ENCODE data around the gene LRFN2.

LRFN2 gene

DNA sequence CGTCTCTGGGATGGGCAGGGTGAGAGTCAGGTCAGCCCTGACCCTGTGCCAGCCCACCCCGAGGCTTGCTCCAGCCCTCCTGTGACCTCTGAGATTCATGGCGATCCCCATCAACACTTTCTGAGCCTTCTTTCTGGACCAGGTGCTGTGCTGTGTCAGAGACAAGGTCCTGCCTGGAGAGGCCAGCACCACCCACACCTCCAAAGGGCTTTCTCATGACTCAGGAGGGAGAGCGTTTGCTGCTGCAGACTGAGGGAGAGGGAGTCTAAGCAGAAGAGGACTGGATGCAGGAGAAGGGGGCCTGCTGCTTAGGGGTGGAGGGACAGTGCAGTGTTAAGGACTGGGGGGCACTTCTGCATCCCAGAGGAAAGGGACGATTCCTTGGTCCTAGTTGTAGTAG, 193.5 kb downstream of the LRFN2 start:
- TF ChIP-seq, protein P1, sequence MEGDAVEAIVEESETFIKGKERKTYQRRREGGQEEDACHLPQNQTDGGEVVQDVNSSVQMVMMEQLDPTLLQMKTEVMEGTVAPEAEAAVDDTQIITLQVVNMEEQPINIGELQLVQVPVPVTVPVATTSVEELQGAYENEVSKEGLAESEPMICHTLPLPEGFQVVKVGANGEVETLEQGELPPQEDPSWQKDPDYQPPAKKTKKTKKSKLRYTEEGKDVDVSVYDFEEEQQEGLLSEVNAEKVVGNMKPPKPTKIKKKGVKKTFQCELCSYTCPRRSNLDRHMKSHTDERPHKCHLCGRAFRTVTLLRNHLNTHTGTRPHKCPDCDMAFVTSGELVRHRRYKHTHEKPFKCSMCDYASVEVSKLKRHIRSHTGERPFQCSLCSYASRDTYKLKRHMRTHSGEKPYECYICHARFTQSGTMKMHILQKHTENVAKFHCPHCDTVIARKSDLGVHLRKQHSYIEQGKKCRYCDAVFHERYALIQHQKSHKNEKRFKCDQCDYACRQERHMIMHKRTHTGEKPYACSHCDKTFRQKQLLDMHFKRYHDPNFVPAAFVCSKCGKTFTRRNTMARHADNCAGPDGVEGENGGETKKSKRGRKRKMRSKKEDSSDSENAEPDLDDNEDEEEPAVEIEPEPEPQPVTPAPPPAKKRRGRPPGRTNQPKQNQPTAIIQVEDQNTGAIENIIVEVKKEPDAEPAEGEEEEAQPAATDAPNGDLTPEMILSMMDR (IDR thresholded peaks at IDR 0.05; ENCODE audit: low read depth, low read length) = no peak

DNA sequence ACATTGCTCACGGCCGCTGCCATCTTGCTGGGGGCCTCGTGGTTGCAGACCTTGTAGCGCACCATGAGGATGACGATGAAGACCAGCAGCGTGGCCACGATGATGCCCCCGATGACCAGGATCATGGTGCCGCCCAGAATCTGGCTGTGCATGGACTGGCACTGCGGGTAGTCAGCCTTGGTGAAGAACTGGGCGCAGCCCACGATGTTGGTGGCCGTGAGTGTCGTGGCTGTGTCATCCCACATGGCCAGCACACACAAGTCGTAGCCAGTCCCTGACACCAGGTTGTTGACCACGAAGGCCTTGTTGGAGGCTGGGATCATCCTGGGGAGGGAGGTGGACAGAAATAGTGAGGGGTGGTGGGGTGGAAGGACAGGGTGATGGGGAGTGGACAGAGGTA, 194.6 kb downstream of the LRFN2 start:
- TF ChIP-seq, protein P1 (IDR thresholded peaks at IDR 0.05; ENCODE audit: low read depth, low read length) = no peak
- DNase-seq (ENCODE audit: extremely low read depth, low read depth) = no peak

More for the DNA sequence above, 193.5 kb downstream of the LRFN2 start:
- DNase-seq (ENCODE audit: extremely low read depth, low read depth) = no peak

DNA sequence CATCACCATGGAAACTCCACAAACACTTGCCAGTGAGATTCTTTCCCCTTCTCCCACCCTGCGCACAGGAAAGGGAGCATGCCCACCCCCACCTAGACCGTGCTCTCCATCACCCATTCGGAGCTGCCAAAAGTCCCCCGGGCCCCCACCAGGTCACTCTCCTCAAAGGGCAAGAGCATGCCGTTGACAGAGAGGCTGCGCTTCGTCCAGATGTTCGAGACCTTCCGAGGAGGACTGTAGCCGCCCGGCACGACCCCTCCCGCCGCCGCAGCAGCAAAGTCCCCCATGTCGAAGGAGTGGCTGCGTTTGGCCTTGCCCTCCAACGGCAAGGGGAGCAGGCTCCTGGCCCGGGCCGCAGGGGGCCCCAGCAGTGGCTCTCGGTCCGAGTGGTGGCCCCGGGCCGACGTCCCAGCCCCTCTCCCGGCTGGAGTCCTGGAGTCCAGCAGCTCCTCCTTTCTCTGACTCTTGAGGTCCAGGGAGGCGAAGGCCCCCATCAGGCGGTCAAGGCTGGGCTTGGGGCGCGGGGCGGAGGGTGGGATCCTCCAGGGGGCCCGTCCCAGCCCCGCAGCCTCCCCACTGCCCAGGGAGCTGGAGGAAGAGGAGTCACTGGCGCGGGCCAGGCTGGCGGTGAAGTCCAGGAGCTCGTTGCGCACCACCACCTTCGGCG, 195.2 kb downstream of the LRFN2 start:
- DNase-seq (ENCODE audit: extremely low read depth, low read depth) = no peak
- TF ChIP-seq, protein P1 (IDR thresholded peaks at IDR 0.05; ENCODE audit: low read depth, low read length) = no peak

DNA sequence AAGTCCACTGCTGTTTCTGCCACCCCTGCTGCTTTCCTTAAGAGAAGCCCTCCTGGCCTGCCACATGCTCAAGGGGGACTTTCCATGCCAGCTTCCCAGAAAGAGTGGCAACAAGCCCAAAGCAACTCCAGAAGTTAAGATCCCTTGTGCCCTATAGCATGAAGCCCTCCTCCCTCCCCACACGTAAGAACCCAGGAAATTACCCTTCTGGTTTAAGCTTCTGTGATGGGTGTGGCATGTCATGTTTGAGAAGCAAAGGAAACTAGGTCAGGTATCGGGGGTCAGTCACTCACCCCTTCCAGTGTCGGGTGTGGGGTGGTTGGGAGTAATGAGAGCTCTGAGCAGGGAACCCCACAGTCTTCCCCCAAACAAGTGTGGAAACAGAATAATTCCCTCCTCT, 196.1 kb downstream of the LRFN2 start:
- DNase-seq (ENCODE audit: extremely low read depth, low read depth) = no peak
- TF ChIP-seq, protein P1 (IDR thresholded peaks at IDR 0.05; ENCODE audit: low read depth, low read length) = no peak

DNA sequence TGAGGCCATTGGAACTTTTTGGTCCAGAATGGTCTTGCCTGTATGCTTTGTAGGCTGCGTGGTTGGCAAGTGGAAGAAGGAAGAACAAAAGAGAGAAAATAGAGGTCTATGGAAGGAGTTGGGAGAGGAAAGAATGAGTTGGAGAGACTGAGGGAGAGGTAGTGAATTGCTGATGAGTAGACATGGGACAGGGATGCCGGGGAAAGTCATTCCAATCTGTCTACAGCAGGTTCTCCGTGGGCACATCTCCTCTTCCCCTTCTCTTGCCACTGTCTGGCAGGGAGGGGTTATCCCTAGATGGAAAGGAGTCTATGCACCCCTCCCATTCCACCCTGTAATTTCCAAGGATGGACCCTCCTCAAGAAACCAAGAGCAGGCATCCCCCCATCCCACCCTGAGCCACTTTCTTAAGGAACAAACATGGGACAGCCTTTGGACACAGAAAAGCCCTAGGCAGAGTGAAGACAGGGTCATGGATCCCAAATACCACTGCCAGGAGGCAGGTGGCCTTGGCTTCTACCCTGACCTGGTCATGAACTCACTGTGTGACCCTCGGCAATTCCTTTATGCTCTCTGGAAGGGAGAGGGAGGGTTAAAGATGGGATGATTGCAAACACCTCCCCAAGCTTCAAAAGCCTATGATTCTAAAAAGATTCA, 196.9 kb downstream of the LRFN2 start:
- TF ChIP-seq, protein P1 (IDR thresholded peaks at IDR 0.05; ENCODE audit: low read depth, low read length) = no peak
- no peak for DNase-seq (ENCODE audit: extremely low read depth, low read depth)

DNA sequence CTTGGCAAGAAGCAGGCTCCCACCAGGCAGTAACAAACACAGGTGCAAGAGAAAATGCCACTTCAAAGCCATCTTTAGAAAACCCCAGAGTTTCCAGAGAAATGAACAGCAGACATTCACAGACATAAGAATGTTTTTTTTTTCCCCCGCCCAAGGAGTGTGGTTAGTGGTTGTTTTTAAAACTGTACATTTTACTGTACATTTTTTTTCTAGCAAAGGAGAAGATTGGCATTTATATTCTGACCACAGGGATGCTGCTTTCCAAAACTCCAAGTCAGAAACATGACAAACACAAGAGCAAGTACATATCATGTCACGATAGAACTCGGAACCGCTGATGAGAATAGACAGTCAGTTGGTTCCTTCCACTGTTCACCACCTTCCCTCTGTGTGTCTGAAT, 197.9 kb downstream of the LRFN2 start:
- no peak for DNase-seq (ENCODE audit: extremely low read depth, low read depth)

DNA sequence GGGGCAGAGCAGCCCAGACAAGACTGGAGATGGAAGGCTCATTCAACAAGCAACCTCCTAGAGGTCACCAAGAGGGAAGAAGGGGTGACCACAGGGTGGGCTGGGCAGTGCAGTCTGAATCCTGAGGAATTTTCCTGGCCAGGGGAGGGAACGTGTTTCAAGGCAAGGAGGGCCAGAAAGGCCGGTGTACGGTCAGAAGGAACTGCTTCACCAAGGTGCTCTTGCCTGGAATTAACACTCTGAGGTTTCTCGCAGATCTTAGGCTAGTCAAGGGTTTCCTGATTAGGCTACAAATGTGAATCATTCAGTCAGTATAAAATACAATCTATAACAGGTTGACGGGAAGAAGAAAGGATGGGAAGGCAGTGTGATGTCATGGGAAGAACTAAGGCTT, 199.3 kb downstream of the LRFN2 start:
- TF ChIP-seq, protein P1 (IDR thresholded peaks at IDR 0.05; ENCODE audit: low read depth, low read length) = no peak
- no peak for DNase-seq (ENCODE audit: extremely low read depth, low read depth)

More for the DNA sequence above, 197.9 kb downstream of the LRFN2 start:
- TF ChIP-seq, protein P1 (IDR thresholded peaks at IDR 0.05; ENCODE audit: low read depth, low read length) = no peak

All from AG09319 (cell line).